CD4-positive, alpha-beta T cell treated with Interleukin-4 for 4 hours (primary cell): ENCODE data around the gene SPATC1L.
"Not testable (repeated sequence)": the region's sequence is repeated elsewhere in the genome, so short reads cannot be mapped to it uniquely, and the experiment has no call there.

Experiments
- DNase-seq: peaks from one replicate; pipeline ENCODE4 v3.0.0-alpha.2; 2020

SPATC1L gene

GRCh38 chr21:46181953-46182547 is 2.2 kb downstream of the SPATC1L start:
- DNase-seq = no peak

GRCh38 chr21:46181436-46181835 is 2.8 kb downstream of the SPATC1L start:
- no peak for DNase-seq

- DNase-seq = no peak
These were observed 3.4 kb downstream of the SPATC1L start for GRCh38 chr21:46180778-46181391.

GRCh38 chr21:46180079-46180722 is 4.1 kb downstream of the SPATC1L start:
- no peak for DNase-seq

- no peak for DNase-seq
These were observed 4.6 kb downstream of the SPATC1L start for GRCh38 chr21:46179708-46180078.

GRCh38 chr21:46178961-46179360 is 5.3 kb downstream of the SPATC1L start:
- no peak for DNase-seq

- DNase-seq = not testable (repeated sequence)
These were observed 7.7 kb downstream of the SPATC1L start for GRCh38 chr21:46176443-46177129.

GRCh38 chr21:46173573-46173972 is 10.7 kb downstream of the SPATC1L start:
- no peak for DNase-seq

GRCh38 chr21:46172863-46173528 is 11.3 kb downstream of the SPATC1L start:
- DNase-seq = no peak

GRCh38 chr21:46171996-46172862 is 12.0 kb downstream of the SPATC1L start:
- DNase-seq = no peak

GRCh38 chr21:46171585-46171984 is 12.7 kb downstream of the SPATC1L start:
- no peak for DNase-seq

GRCh38 chr21:46170436-46171193 is 13.6 kb downstream of the SPATC1L start:
- peak; percentile 9 for DNase-seq

- DNase-seq = no peak
These were observed 15.4 kb downstream of the SPATC1L start for GRCh38 chr21:46168659-46169386.

GRCh38 chr21:46168238-46168637 is 16.0 kb downstream of the SPATC1L start:
- no peak for DNase-seq

- DNase-seq = no peak
These were observed 19.2 kb downstream of the SPATC1L start for GRCh38 chr21:46165098-46165497.

GRCh38 chr21:46163380-46163779 is 20.9 kb downstream of the SPATC1L start:
- no peak for DNase-seq

- no peak for DNase-seq
These were observed 22.3 kb downstream of the SPATC1L start for GRCh38 chr21:46161633-46162592.

- DNase-seq = no peak
These were observed 23.2 kb downstream of the SPATC1L start for GRCh38 chr21:46160907-46161632.

- DNase-seq = no peak
These were observed 23.7 kb downstream of the SPATC1L start for GRCh38 chr21:46160657-46160906.
